Astrocyte of the spinal cord (primary cell): Measurements from ENCODE around the gene COL9A3.

Source experiments
- DNase-seq: peaks from one replicate; pipeline ENCODE4 v3.0.0; 2011; ENCODE audit warnings: low read depth, low spot score
- H3K4me3 ChIP-seq: 2 replicates; pipeline ENCODE4 v1.5.1; 2011; ENCODE audit warnings: low read depth, mild to moderate bottlenecking, low read length, moderate library complexity
- CTCF ChIP-seq: IDR thresholded peaks from 2 replicates; pipeline ENCODE4 v1.5.1; 2012; ENCODE audit warnings: low read depth, mild to moderate bottlenecking, low read length, inconsistent platforms
- in situ Hi-C: cut with HindIII; loops from 2 replicates; pipeline ENCODE4 v1.10.0; 2017; ENCODE audit warnings: low sequenced_read_pairs

Gene COL9A3

GRCh38 chr20:62835931-62836861 lies 19.3 kb downstream of the COL9A3 start:
- DNase-seq = no peak
- H3K4me3 ChIP-seq = no peak overlapping the region
- no peak for TF ChIP-seq CTCF
- in situ Hi-C loops = no loop called here

DNA sequence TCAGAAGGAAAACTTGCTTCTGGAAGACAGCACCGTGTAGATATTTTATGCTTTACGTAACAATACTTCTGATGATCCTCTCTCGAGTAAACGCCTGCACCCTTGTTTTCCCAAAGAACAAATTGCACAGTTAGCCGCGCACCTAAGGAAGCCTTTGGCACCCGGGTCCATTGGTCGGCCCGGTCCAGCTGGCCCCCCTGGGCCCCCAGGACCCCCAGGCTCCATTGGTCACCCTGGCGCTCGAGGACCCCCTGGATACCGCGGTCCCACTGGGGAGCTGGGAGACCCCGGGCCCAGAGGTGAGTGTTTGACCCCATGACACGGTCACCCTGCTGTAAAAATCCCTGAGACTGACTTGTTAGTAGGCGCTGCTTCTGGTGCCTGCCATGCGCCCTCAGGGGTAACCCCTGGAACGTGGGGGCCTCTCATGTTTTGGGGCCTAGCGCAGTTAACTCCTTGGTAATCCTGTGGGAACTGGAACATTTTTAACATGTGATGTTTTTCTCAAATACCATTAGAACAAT lies 20.2 kb downstream of the COL9A3 start:
- no peak for TF ChIP-seq CTCF
- in situ Hi-C loops = no loop called here
- no peak for DNase-seq
- no peak overlapping the region for H3K4me3 ChIP-seq

DNA sequence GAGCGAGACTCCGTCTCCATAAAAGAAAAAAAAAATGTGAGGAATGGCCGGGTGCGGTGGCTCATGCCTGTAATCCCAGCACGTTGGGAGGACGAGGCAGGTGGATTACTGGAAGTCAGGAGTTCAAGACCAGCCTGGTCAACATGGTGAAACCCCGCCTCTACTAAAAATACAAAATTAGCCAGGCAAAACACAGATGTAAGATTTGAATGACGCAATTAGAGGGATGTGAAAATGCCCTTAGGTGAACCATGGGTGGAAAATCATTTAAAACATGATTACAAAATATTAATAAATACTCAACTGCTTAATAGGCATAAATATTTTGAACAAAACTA lies 20.9 kb downstream of the COL9A3 start:
- DNase-seq = no peak
- no peak overlapping the region for H3K4me3 ChIP-seq
- no peak for TF ChIP-seq CTCF
- in situ Hi-C loops = no loop called here

GRCh38 chr20:62838128-62838891 lies 21.5 kb downstream of the COL9A3 start:
- no peak for DNase-seq
- no peak for TF ChIP-seq CTCF
- in situ Hi-C loops = no loop called here
- H3K4me3 ChIP-seq = no peak overlapping the region

- DNase-seq = no peak
- TF ChIP-seq CTCF = no peak
- no peak overlapping the region for H3K4me3 ChIP-seq
- in situ Hi-C loops = no loop called here
Observed at GRCh38 chr20:62839261-62839660, 22.4 kb downstream of the COL9A3 start.

DNA sequence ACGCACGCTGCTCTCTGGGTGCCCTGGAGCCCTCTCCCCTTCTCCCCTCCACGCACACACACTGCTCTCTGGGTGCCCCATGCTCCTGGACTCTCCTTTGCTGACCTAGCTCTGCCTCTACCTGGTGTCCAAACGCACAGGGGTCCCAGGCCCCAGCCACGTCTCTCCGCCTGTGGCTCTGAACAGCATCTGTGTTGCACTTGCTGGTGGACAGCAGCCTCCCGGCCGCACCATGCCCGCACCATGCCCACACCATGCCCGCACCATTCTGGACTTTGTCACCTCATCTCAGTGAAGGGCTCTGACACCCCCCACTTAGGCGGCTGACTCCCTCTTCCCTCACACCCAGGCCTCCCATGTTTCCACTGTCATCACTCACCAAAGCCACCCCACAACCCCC lies 23.0 kb downstream of the COL9A3 start:
- in situ Hi-C loops = no loop called here
- no peak overlapping the region for H3K4me3 ChIP-seq
- DNase-seq = no peak
- TF ChIP-seq CTCF = no peak
